Naive thymus-derived CD8-positive, alpha-beta T cell (primary cell): ENCODE data around the gene SH3RF3. TPM values are rescaled to one million over a fixed set of nuclear protein-coding genes. Genes with fewer than 3 reads are reported as not detected.

Experiments
- ATAC-seq, 2 donors: fragments of 150-1000 bp; cut with Tn5 transposase in 1 of 2; sonication (Bioruptor Pico), chemical (Tn5 transposase) in 1 of 2; 1 replicate in 1 of 2; 2 replicates in 1 of 2; pipeline ENCODE4 v1.10.0; 2021; ENCODE audit warnings: mild to moderate bottlenecking in 2 of 2, moderate library complexity in 2 of 2
- POLR2A ChIA-PET: fragments of 350-600 bp; sonication (Branson Sonifier 250); formaldehyde crosslinking; loops from one replicate; lab custom pipeline; 2021; ENCODE audit warnings: antibody characterized with exemption; lab: Charles Lee
- DNase-seq, 10 donors: peaks; one replicate each; pipeline versions ENCODE4 v3.0.0 to v3.0.0-alpha.2; 2020 to 2022
- H3K27ac Mint-ChIP-seq, 10 donors: one replicate each; pipeline ENCODE4 v1.8.0; 2020 to 2022; ENCODE audit warnings: mild to moderate bottlenecking in 10 of 10, mixed read lengths in 10 of 10, moderate library complexity in 4 of 10, inconsistent platforms in 1 of 10
- H3K27me3 Mint-ChIP-seq, 5 donors: one replicate each; pipeline ENCODE4 v1.8.0; 2021 to 2022; ENCODE audit warnings: mixed read lengths in 5 of 5
- H3K36me3 Mint-ChIP-seq, 3 donors: one replicate each; pipeline ENCODE4 v1.8.0; 2020 to 2022; ENCODE audit warnings: mixed read lengths in 3 of 3, mild to moderate bottlenecking in 2 of 3, inconsistent platforms in 1 of 3
- H3K4me1 Mint-ChIP-seq, 4 donors: one replicate each; pipeline ENCODE4 v1.8.0; 2021 to 2022; ENCODE audit warnings: mixed read lengths in 4 of 4
- H3K4me3 Mint-ChIP-seq, 10 donors: one replicate each; pipeline ENCODE4 v1.8.0; 2020 to 2022; ENCODE audit warnings: mild to moderate bottlenecking in 10 of 10, mixed read lengths in 10 of 10, moderate library complexity in 6 of 10, inconsistent platforms in 1 of 10
- H3K9me3 Mint-ChIP-seq, 9 donors: one replicate each; pipeline ENCODE4 v1.8.0; 2020 to 2022; ENCODE audit warnings: mixed read lengths in 9 of 9, mild to moderate bottlenecking in 3 of 9, inconsistent platforms in 1 of 9, moderate library complexity in 1 of 9
- polyA plus RNA-seq, 3 donors: library from polyadenylated mRNA; unstranded; fragments of 300-500 nt; fragmentation: Illumina TruSeq; gene quantifications; one replicate each; pipeline ENCODE4 v1.2.3, GENCODE V29; 2021
- total RNA-seq, 8 experiments: library from RNA in 2 of 8; stranded (reverse) in 2 of 8; gene quantifications; one replicate each; pipeline ENCODE4 v1.2.3 and lab custom pipeline; 2021 to 2026

The SH3RF3 gene
- total and polyA plus RNA-seq, 5 experiments from 2014 or later: 0.39 to 15.1 (median 4.4) TPM

DNA sequence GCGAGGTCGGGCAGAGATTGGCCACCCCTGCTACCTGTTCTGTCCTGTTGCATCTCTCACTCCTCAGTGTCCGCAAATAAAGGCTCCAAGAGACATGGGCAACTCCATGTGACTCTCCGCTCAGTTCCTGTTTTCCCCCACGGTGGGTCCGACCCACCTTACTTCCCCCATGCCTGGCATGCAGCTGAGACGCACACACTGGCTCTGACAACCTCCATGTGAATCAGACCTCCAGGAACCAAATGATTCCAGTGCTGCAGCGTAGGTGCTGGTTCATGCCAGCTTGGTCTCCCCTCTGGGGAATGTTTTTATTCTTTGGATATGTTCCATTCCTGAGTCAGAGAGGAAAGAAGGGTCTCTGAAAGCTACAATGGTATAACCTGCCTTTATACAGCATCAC is 221.5 kb downstream of the SH3RF3 start:
- H3K4me3 Mint-ChIP-seq: peak overlapping the region in 8 of 10 donors; percentile 49 to 81 (median 71)
- H3K36me3 Mint-ChIP-seq: peaks cover 0 to 3% (median 0%) of the 10 kb centered on the region in 3 donors
- H3K4me1 Mint-ChIP-seq: peaks cover 25 to 69% (median 57%) of the 10 kb centered on the region in 4 donors
- no peak for DNase-seq
- H3K27ac Mint-ChIP-seq: peak overlapping the region; percentile 75 to 98 (median 91)
- no peaks in the 10 kb centered on the region for H3K9me3 Mint-ChIP-seq
- ATAC-seq: no peak
- no peaks in the 10 kb centered on the region for H3K27me3 Mint-ChIP-seq
- POLR2A ChIA-PET: interaction anchor here (0.6 to 2.4 kb wide), 4 partner anchors 159 to 319 kb away, joined by 3 to 14 read pairs (median 4); no protein-coding TSS in a partner anchor

- peak overlapping the region in 6 of 10 donors; percentile 49 to 81 (median 71) for H3K4me3 Mint-ChIP-seq
- peaks cover 23 to 69% (median 56%) of the 10 kb centered on the region in 4 donors for H3K4me1 Mint-ChIP-seq
- H3K27me3 Mint-ChIP-seq: no peaks in the 10 kb centered on the region
- POLR2A ChIA-PET: interaction anchor here (0.6 to 0.8 kb wide), 3 partner anchors 159 to 320 kb away, joined by 3 to 4 read pairs (median 3); no protein-coding TSS in a partner anchor
- DNase-seq (no peak), ATAC-seq (no peak)
- H3K36me3 Mint-ChIP-seq: peaks cover 0 to 3% (median 3%) of the 10 kb centered on the region in 3 donors
- peak overlapping the region; percentile 37 to 98 (median 64) for H3K27ac Mint-ChIP-seq
- no peaks in the 10 kb centered on the region for H3K9me3 Mint-ChIP-seq
Observed at GRCh38 chr2:109351164-109351756, 222.3 kb downstream of the SH3RF3 start.

GRCh38 chr2:109352056-109352897 is 223.3 kb downstream of the SH3RF3 start:
- ATAC-seq (no peak), DNase-seq (no peak)
- no peaks in the 10 kb centered on the region for H3K27me3 Mint-ChIP-seq
- H3K27ac Mint-ChIP-seq: peak overlapping the region in 5 of 10 donors; percentile 27 to 96 (median 91)
- peak overlapping the region in 1 of 10 donors; percentile 71 for H3K4me3 Mint-ChIP-seq
- peaks cover 0 to 3% (median 0%) of the 10 kb centered on the region in 9 donors for H3K9me3 Mint-ChIP-seq
- H3K4me1 Mint-ChIP-seq: peaks cover 22 to 59% (median 48%) of the 10 kb centered on the region in 4 donors
- H3K36me3 Mint-ChIP-seq: peaks cover 0 to 7% (median 3%) of the 10 kb centered on the region in 3 donors
- POLR2A ChIA-PET: no interaction called here

GRCh38 chr2:109352898-109353689 is 224.1 kb downstream of the SH3RF3 start:
- H3K27me3 Mint-ChIP-seq: no peaks in the 10 kb centered on the region
- H3K4me3 Mint-ChIP-seq: no peak overlapping the region
- POLR2A ChIA-PET: no interaction called here
- peaks cover 20 to 51% (median 40%) of the 10 kb centered on the region in 4 donors for H3K4me1 Mint-ChIP-seq
- H3K9me3 Mint-ChIP-seq: peaks cover 0 to 11% (median 2%) of the 10 kb centered on the region in 9 donors
- DNase-seq (no peak), ATAC-seq (no peak)
- peak overlapping the region in 3 of 10 donors; percentile 23 to 46 (median 30) for H3K27ac Mint-ChIP-seq
- peaks cover 2 to 15% (median 3%) of the 10 kb centered on the region in 3 donors for H3K36me3 Mint-ChIP-seq

GRCh38 chr2:109353806-109354745 is 225.1 kb downstream of the SH3RF3 start:
- H3K27me3 Mint-ChIP-seq: no peaks in the 10 kb centered on the region
- H3K4me1 Mint-ChIP-seq: peaks cover 13 to 42% (median 31%) of the 10 kb centered on the region in 4 donors
- POLR2A ChIA-PET: no interaction called here
- peaks cover 0 to 21% (median 9%) of the 10 kb centered on the region in 9 donors for H3K9me3 Mint-ChIP-seq
- H3K4me3 Mint-ChIP-seq: no peak overlapping the region
- peaks cover 3 to 25% (median 12%) of the 10 kb centered on the region in 3 donors for H3K36me3 Mint-ChIP-seq
- ATAC-seq (no peak), DNase-seq (no peak)
- H3K27ac Mint-ChIP-seq: no peak overlapping the region

DNA sequence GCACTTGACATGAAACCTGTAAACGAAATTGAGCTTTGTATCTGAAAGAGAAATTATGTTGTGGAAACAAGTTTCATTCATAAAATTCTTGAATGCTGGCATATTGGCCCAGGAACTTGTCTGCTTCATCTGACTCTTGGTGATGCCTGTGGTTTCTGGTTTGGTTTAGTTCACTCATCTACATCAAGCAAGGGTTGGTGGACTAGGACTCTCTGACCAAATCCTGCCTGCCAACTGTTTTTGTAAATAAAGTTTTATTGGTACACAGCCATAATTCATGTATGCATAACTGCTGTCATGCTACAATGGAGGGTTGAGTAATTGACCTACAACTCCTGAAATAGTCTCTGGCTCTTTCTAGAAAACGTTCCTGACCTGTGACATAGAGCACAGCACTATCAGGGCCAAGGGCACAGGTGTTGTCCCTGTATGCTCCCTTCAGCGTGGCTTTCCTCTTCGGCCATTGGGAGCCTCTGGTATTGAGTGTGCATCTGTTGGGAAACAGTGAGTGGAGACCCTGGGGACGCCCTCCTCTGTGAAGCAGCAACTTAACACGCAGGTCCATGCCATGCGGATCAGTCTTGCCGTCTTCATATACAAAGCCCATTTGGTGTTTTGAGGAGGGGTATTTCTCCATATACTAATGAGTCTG is 226.3 kb downstream of the SH3RF3 start:
- Mint-ChIP-seq H3K36me3 (peaks cover 3 to 28% (median 18%) of the 10 kb centered on the region in 3 donors), H3K4me1 (peaks cover 10 to 29% (median 19%) of the 10 kb centered on the region in 4 donors), H3K27me3 (no peaks in the 10 kb centered on the region), H3K4me3 (no peak overlapping the region), H3K27ac (peak overlapping the region in 1 of 10 donors; percentile 8), H3K9me3 (peaks cover 0 to 28% (median 13%) of the 10 kb centered on the region in 9 donors)
- POLR2A ChIA-PET: no interaction called here
- DNase-seq (no peak), ATAC-seq (no peak)

GRCh38 chr2:109356324-109357035 is 227.5 kb downstream of the SH3RF3 start:
- DNase-seq (no peak), ATAC-seq (no peak)
- Mint-ChIP-seq H3K27ac (peak overlapping the region in 2 of 10 donors; percentile 54 to 71), H3K36me3 (peaks cover 3 to 34% (median 18%) of the 10 kb centered on the region in 3 donors), H3K9me3 (peaks cover 0 to 38% (median 14%) of the 10 kb centered on the region in 9 donors), H3K4me1 (peaks cover 4 to 17% (median 8%) of the 10 kb centered on the region in 4 donors), H3K4me3 (no peak overlapping the region), H3K27me3 (no peaks in the 10 kb centered on the region)
- POLR2A ChIA-PET: no interaction called here

DNA sequence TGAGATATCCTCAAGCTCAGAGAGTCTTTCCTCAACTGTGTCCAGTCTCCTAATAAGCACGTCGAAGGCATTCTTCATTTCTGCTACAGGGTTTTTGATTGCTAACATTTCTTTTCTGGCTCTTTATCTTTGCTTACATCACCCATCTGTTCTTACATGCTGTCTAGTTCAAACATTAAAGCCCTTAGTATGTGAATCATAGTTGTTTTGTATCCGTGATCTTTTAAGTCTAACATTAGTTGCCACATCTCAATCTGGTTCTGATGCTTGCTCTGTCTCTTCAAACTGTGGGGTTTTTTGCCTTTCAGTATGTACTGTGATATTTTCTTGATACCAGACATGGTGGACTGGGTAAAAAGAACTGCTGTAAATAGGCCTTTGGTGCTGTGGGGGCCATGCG is 235.2 kb downstream of the SH3RF3 start:
- H3K27me3 Mint-ChIP-seq: no peaks in the 10 kb centered on the region
- ATAC-seq (no peak), DNase-seq (no peak)
- no peak overlapping the region for H3K4me3 Mint-ChIP-seq
- POLR2A ChIA-PET: no interaction called here
- H3K36me3 Mint-ChIP-seq: peaks cover 0 to 8% (median 4%) of the 10 kb centered on the region in 3 donors
- H3K4me1 Mint-ChIP-seq: peaks cover 1 to 23% (median 5%) of the 10 kb centered on the region in 4 donors
- H3K27ac Mint-ChIP-seq: peak overlapping the region in 1 of 10 donors; percentile 60
- H3K9me3 Mint-ChIP-seq: peaks cover 0 to 15% (median 4%) of the 10 kb centered on the region in 9 donors

- ATAC-seq (no peak), DNase-seq (no peak)
- POLR2A ChIA-PET: no interaction called here
- H3K27me3 Mint-ChIP-seq: no peaks in the 10 kb centered on the region
- peaks cover 0 to 11% (median 3%) of the 10 kb centered on the region in 9 donors for H3K9me3 Mint-ChIP-seq
- H3K4me3 Mint-ChIP-seq: no peak overlapping the region
- H3K4me1 Mint-ChIP-seq: peaks cover 1 to 23% (median 5%) of the 10 kb centered on the region in 4 donors
- peak overlapping the region in 1 of 10 donors; percentile 32 for H3K27ac Mint-ChIP-seq
- peaks cover 0 to 7% (median 0%) of the 10 kb centered on the region in 3 donors for H3K36me3 Mint-ChIP-seq
Observed at GRCh38 chr2:109365131-109365530, 236.1 kb downstream of the SH3RF3 start.

- no peak for ATAC-seq
- H3K4me1 Mint-ChIP-seq: peaks cover 3 to 23% (median 6%) of the 10 kb centered on the region in 4 donors
- H3K36me3 Mint-ChIP-seq: peaks cover 2 to 12% (median 9%) of the 10 kb centered on the region in 3 donors
- POLR2A ChIA-PET: no interaction called here
- H3K27ac Mint-ChIP-seq: peak overlapping the region in 1 of 10 donors; percentile 38
- no peaks in the 10 kb centered on the region for H3K9me3 Mint-ChIP-seq
- no peak overlapping the region for H3K4me3 Mint-ChIP-seq
- no peaks in the 10 kb centered on the region for H3K27me3 Mint-ChIP-seq
- DNase-seq: no peak
Observed at GRCh38 chr2:109367683-109368082, 238.7 kb downstream of the SH3RF3 start.
